NT2/D1 (cell line): ENCODE data around the gene SPTSSB.

Source experiments
- SUZ12 ChIP-seq: IDR thresholded peaks from 2 replicates; pipeline ENCODE4 v1.6.1; 2011; ENCODE audit not compliant: insufficient read length, insufficient read depth; ENCODE audit errors: extremely low read depth
- YY1 ChIP-seq: IDR thresholded peaks from 2 replicates; pipeline ENCODE4 v1.6.1; 2011; ENCODE audit not compliant: insufficient read length, insufficient read depth
- ZNF274 ChIP-seq: IDR thresholded peaks from 2 replicates; pipeline ENCODE4 v1.6.1; 2011; ENCODE audit warnings: mild to moderate bottlenecking, low read depth, low read length

DNA sequence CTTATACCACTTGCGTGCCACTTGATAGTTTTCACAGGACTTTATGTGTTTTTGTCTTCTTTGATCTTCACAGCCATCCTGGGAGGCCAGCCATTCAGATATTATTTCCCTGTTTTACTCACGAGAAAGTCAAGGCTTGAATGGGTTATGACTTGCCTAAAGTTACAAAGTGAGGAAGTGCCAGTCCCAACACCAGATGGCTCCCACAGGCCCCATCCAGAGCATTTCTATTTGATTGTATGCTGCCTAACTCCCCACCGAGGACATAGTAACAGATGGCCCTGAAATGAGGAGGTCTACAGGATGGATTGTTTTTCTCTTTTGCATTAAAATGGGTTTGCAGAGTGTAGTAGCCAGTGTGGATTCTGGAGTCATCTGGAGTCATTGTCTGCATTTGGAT is 74.5 kb downstream of the SPTSSB start:
- TF ChIP-seq SUZ12 (no peak), ZNF274 (no peak), YY1 (no peak)
